ENCODE measurements around the gene HSPA1B. TPM values are rescaled to one million over a fixed set of nuclear protein-coding genes. Genes with fewer than 3 reads are reported as not detected.
A peak's percentile ranks its signal among the peaks of the same experiment; 100 is the strongest.
"Not testable (repeated sequence)": the region's sequence is repeated elsewhere in the genome, so short reads cannot be mapped to it uniquely, and the experiment has no call there.

The HSPA1B gene
- total RNA-seq, 1 experiment from 2014 or later = 106 TPM

DNA sequence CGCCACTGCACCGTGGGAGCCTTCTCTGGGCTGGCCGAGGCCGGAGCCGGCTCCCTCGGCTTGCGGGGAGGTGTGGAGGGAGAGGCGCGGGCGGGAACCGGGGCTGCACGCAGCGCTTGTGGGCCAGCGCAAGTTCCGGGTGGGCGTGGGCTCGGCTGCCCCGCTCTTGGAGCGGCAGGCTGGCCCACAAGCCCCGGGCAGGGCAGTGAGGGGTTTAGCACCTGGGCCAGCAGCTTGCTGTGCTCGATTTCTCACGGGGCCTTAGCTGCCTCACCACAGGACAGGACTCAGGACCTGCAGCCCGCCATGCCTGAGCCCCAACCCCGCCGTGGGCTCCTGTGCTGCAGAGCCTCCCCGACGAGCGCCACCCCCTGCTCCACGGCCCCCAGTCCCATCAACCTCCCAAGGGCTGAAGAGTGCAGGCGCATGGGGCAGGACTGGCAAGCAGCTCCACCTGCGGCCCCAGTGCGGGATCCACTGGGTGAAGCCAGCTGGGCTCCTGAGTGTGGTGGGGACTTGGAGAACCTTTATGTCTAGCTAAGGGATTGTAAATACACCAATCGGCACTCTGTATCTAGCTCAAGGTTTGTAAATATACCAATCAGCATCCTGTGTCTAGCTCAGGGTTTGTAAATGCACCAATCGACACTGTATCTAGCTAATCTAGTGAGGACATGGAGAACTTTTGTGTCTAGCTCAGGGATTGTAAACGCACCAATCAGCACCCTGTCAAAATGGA, 24.6 kb downstream of the HSPA1B start:
- not testable (repeated sequence) for H3K4me1 ChIP-seq; H3K27ac ChIP-seq; DNase-seq; H3K36me3 ChIP-seq; H3K9me3 ChIP-seq (replicated peaks); H3K4me3 ChIP-seq; H3K27me3 ChIP-seq

DNA sequence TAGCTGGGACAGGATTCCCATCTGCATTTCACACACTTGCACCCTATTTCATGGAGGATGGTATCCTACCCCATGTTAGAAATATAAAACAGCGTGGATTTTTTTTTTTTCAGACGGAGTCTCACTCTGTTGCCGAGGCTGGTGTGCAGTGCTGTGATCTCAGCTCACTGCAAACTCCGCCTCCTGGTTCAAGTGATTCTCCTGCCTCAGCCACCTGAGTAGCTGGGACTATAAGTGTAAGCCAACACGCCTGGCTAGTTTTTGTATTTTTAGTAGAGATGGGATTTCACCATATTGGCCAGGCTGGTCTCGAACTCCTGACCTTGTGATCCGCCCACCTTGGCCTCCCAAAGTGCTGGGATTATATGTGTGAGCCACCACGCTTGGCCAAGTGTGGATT, 30.2 kb downstream of the HSPA1B start:
- H3K4me3 ChIP-seq; H3K36me3 ChIP-seq; H3K4me1 ChIP-seq; H3K27me3 ChIP-seq; H3K27ac ChIP-seq; H3K9me3 ChIP-seq (replicated peaks); DNase-seq: not testable (repeated sequence)

DNA sequence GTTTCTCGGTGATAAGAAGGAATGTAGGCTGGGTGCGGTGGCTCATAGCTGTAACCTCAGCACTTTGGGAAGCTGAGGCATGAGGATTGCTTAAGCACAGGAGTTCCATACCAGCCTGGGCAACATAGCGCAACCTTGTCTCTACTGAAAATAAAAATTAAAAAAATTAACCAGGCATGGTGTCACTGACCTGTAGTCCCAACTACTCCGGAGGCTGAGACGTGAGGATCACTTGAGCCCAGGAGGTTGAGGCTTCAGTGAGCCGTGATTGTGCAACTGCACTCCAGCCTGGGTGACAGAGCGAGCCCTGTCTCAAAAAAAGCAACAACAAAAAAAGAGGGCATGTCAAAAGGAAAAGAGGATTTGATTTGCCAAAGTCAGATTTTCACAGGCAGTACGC, 31.2 kb downstream of the HSPA1B start:
- Histone ChIP-seq H3K27me3 (no peaks in the 10 kb centered on the region), H3K27ac (no peak overlapping the region)

DNA sequence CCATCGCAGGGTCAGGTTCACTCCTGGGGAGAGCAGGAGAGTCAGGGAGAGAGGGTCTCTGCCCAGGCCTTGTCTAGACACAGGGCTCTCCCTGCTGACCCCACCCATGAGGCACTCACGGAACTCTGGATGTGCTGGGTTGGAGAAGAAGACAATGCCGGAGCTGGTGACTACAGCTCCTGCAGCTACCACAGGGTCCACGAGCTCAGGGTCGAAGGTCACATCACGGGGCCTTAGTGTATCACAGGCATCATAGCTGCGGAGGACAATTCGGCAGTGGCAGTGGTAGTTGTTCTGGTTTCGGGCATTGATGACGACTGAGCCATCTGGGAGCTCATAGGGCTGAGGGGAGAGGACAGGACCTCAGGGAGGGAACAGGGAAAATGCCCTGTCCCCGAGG, 32.4 kb downstream of the HSPA1B start:
- Histone ChIP-seq H3K27me3 (no peaks in the 10 kb centered on the region), H3K4me1 (0 out of 2 replicates have a peak, but pooled peaks cover 4% of the 10 kb centered on the region), H3K27ac (no peak overlapping the region), H3K9me3 (replicated peaks) (no peaks in the 10 kb centered on the region), H3K36me3 (no peaks in the 10 kb centered on the region), H3K4me3 (no peak overlapping the region)
- no peak for DNase-seq

More for the DNA sequence above, 31.2 kb downstream of the HSPA1B start:
- no peak for DNase-seq
- no peaks in the 10 kb centered on the region for H3K4me1 ChIP-seq
- no peak overlapping the region for H3K4me3 ChIP-seq
- H3K36me3 ChIP-seq = no peaks in the 10 kb centered on the region
- no peaks in the 10 kb centered on the region for H3K9me3 ChIP-seq (replicated peaks)

DNA sequence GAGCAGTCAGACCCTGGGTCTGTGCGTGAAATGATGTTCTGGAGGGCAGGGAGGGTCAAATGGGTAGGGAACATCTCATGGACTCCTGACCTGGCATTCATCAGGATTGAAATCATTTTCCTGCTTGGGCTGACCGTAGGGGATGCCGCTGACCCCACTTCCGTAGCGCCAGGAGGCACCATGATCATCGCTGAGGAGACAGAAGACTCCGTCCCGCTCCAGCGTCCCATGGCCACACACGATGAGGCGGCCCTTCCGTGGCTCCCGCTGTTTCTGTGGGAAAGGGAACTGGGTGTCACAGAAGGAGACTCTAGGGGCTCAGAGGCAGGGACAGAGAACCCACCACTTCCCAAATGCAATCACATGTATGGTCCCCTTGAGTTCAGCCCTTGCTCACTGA, 32.8 kb downstream of the HSPA1B start:
- Histone ChIP-seq H3K4me1 (0 out of 2 replicates have a peak, but pooled peaks cover 4% of the 10 kb centered on the region), H3K36me3 (no peaks in the 10 kb centered on the region), H3K27me3 (no peaks in the 10 kb centered on the region), H3K9me3 (replicated peaks) (no peaks in the 10 kb centered on the region), H3K27ac (no peak overlapping the region), H3K4me3 (no peak overlapping the region)
- no peak for DNase-seq

DNA sequence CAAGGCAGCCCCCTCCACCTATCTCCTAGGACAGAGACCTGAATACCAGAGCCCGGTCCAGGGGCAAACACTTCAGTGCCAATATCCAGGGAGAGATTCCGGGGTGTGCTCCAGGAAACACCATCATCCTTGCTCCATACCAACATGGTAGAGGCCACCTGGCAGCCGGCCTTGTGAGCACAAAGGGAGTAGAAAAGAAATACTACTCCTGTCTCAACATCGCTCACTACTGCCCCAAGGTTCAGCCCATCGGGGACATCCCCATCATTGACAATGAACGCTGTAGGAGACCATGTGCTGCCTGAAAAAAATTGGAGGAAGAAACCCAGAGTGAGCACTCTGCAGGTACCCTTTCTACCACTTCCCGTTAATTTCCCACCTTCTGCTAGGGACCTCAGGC, 33.6 kb downstream of the HSPA1B start:
- no peak overlapping the region for H3K4me3 ChIP-seq
- H3K9me3 ChIP-seq (replicated peaks) = no peaks in the 10 kb centered on the region
- 0 out of 2 replicates have a peak, but pooled peaks cover 4% of the 10 kb centered on the region for H3K4me1 ChIP-seq
- H3K27ac ChIP-seq = no peak overlapping the region
- H3K36me3 ChIP-seq = no peaks in the 10 kb centered on the region
- H3K27me3 ChIP-seq = no peaks in the 10 kb centered on the region; the same call in 1 of the 2 replicates
- DNase-seq = no peak

DNA sequence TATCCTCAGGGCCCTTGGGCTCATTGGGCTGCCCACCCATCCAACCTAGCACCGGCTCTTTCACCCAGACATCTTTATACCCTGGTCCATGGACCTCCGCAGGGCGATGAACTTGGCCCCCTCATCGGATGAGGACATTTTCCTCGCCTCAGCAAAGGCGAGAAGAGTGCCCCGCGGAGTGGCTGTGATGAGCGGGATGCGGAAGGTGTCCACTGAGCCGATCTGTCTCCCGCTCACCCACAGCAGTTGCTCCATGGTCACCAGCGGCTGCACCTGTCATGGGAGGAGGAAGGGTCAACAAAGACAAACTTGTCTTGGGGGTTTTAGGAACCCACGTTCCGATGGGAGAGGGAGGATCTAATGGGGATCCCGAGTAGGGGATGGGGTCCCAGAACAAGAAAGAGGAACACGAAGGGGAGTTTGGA, 34.4 kb downstream of the HSPA1B start:
- Histone ChIP-seq H3K9me3 (replicated peaks) (no peaks in the 10 kb centered on the region), H3K27ac (no peak overlapping the region), H3K36me3 (no peaks in the 10 kb centered on the region)

DNA sequence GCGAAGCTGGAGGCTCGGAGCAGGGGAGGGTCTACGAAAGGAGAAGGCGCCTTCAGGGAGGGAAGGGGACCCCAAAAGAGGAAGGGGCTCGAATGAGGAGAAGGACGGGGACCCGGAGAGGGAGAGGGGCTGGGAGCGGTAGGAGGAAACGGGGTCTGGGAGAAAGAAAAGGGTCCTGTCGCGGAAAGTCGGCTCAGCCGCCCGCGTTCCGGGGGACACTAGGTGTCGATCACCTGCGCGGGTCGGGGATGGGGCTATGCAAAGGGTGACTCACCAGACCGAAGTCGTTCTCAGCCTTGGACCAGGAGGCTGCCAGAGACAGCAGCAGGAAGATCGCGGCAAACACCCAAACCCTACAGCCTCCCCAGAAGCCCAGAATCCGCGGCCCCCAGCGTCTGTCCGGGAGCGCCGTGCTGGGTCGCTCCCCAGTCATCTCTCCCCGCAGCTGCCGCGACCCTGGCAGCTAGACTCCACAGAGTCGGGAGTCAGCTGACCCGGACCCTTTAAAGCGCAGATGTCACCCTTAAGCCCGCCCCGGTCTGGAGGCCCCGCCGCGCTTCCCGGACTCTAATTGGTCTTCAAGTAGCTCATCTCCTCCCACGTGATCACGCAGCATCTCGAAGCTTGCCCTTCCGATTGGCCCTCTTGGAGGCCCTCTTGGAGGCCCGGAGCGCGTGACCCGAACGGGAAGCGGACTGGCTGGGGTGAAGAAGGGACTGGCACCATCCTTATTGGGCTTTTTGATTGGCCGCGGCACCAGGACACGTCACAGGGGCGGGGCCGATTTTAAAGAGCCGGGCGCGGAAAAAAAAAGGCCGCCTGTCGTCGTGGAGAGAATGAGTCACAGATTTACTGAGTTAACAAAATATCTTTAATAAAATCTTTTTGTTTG, 35.1 kb downstream of the HSPA1B start, which contains the start of gene NEU1:
Gene NEU1, minus strand, starts transcription at position 478 of the 892 bp plus-strand sequence. Its CDS starts 45 bp downstream, at position 433.
- peak within 1 kb of the TSS; percentile 61 for H3K4me3 ChIP-seq
- no peaks in the 10 kb centered on the region; the same call in 1 of the 2 replicates for H3K27me3 ChIP-seq
- 0 out of 2 replicates have a peak, but pooled peaks cover 4% of the 10 kb centered on the region for H3K4me1 ChIP-seq
- DNase-seq = peak; percentile 100
- no peaks in the 10 kb centered on the region for H3K9me3 ChIP-seq (replicated peaks)
- no peaks in the 10 kb centered on the region for H3K36me3 ChIP-seq
- peak within 1 kb of the TSS; percentile 34 for H3K27ac ChIP-seq

More for the DNA sequence above, 34.4 kb downstream of the HSPA1B start:
- DNase-seq = no peak
- Histone ChIP-seq H3K27me3 (no peaks in the 10 kb centered on the region; the same call in 1 of the 2 replicates), H3K4me1 (0 out of 2 replicates have a peak, but pooled peaks cover 4% of the 10 kb centered on the region), H3K4me3 (peak overlapping the region; percentile 61)

DNA sequence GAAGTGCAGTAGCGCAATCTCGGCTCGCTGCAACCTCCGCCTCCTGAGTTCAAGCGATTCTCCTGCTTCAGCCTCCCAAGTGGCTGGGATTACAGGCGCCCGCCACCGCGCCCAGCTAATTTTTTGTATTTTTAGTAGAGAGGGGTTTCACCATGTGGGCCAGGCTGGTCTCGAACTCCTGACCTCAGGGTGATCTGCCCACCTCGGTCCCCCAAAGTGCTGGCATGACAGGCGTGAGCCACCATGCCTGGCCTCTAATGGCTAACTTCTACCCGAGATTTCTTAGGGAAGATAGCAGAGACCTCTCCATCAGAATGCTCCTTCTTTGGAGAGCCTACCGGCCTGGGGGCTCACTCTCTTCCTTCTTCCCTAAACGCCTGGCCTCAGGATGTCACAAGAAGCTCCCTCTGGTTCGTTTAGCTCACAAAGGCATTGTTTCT, 36.6 kb downstream of the HSPA1B start:
- H3K36me3 ChIP-seq; DNase-seq; H3K9me3 ChIP-seq (replicated peaks); H3K4me1 ChIP-seq; H3K27me3 ChIP-seq; H3K27ac ChIP-seq: not testable (repeated sequence)
- H3K4me3 ChIP-seq = peak overlapping the region; percentile 54

DNA sequence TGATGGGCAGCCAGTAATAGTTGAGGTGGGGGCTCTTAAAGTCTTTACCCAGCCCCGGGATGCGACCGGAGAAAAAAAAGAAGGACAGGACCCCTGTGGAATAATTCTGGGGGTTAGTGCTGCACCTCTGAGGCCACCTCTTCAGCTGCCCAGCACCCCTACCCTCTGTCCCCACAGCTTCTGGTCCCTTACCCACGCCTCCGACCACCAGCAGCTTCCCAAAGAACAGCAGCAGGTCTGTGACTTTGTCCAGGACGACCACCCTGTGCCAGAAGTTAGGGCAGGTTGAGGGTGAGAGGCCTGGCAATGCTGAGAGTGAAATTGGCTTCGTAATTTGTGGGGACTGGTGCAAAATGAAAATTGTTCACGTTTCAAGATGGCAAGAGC, 37.3 kb downstream of the HSPA1B start:
- Histone ChIP-seq H3K9me3 (replicated peaks) (no peaks in the 10 kb centered on the region), H3K36me3 (no peaks in the 10 kb centered on the region), H3K4me1 (0 out of 2 replicates have a peak, but pooled peaks cover 4% of the 10 kb centered on the region), H3K27ac (no peak overlapping the region), H3K4me3 (no peak overlapping the region), H3K27me3 (no peaks in the 10 kb centered on the region; the same call in 1 of the 2 replicates)
- DNase-seq = no peak

DNA sequence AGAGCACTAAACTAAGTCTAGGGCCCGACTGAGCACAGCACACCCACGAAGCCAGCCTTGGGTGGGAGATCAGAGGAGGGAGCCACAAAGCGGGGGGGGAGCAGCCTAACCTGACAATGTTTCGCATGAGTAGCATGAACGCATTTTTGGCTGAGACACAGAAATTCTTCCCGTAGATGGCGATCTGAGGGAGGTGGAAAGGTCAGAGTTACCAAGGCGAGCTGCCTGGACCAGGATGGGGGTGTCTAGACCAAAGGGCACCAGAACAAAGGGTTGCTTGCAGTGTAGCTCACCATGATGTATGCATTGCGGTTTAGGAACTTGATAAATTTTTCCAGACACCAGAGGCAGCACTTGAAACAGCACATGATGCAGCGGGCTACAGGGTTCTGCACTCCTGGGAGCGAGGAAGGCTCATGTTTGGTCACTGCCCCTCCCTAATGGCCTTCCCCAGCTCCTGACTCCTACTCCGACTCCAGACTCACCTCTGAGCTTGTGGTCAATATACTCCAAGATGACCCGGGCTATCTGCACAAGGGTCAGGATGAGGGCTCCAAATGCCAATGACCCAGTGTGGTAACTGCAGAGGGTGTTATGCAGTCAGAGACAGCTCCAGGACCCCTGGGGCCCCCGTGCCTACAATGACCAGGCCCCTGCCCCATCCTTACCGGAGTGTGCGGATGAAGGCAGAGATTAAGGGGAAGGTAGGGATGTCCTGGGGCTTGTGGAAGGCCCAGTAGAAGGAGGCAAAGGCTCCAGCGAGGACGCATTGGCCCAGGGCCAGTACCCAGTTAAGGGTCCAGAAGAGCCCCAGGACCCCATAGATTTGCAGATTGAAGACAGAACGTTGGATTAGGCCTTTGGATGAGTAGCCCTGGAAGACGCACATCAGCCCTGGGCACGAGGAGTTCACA, 37.9 kb downstream of the HSPA1B start:
- Histone ChIP-seq H3K27ac (no peak overlapping the region), H3K27me3 (no peaks in the 10 kb centered on the region; the same call in 1 of the 2 replicates), H3K4me1 (0 out of 2 replicates have a peak, but pooled peaks cover 4% of the 10 kb centered on the region), H3K9me3 (replicated peaks) (no peaks in the 10 kb centered on the region), H3K4me3 (no peak overlapping the region), H3K36me3 (no peaks in the 10 kb centered on the region)
- DNase-seq = no peak

DNA sequence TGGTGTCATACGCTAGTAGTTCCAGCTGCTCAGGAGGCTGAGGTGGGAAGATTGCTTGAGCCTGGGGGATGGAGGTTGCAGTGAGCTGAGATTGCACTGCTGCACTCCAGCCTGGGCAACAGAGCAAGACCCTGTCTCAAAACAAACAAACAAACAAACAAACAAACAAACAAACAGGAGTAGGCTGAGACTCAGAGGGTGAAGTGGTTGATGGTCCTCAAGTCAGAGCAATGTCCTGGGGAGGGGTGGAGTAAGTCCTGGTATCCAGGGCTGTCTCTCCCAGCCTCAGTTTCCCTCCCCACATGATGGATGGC, 41.1 kb downstream of the HSPA1B start:
- not testable (repeated sequence) for H3K4me3 ChIP-seq; DNase-seq; H3K36me3 ChIP-seq; H3K27ac ChIP-seq; H3K27me3 ChIP-seq; H3K9me3 ChIP-seq (replicated peaks); H3K4me1 ChIP-seq

DNA sequence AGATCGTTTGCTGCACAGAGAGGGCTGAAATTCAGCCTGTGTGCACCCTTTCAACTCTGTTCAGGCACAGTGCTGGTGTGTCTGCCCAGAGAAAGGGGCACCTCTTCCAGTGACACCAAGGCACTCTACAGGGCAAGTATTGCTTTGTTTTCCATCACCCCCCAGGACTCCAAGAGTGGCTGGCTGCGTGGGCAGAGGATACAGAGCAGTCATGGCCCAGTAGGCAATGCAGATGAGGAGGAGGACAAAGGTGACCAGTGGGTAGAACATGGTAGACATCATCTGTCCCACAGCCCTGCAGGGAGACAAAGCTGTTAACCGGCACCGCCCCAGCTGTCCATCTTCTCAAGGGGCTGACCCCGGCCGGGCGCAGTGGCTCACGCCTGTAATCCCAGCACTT, 41.8 kb downstream of the HSPA1B start:
- Histone ChIP-seq H3K4me3 (no peak overlapping the region), H3K36me3 (no peaks in the 10 kb centered on the region), H3K27me3 (no peaks in the 10 kb centered on the region; the same call in 1 of the 2 replicates), H3K27ac (no peak overlapping the region), H3K9me3 (replicated peaks) (no peaks in the 10 kb centered on the region), H3K4me1 (0 out of 2 replicates have a peak, but pooled peaks cover 2% of the 10 kb centered on the region)
- no peak for DNase-seq

DNA sequence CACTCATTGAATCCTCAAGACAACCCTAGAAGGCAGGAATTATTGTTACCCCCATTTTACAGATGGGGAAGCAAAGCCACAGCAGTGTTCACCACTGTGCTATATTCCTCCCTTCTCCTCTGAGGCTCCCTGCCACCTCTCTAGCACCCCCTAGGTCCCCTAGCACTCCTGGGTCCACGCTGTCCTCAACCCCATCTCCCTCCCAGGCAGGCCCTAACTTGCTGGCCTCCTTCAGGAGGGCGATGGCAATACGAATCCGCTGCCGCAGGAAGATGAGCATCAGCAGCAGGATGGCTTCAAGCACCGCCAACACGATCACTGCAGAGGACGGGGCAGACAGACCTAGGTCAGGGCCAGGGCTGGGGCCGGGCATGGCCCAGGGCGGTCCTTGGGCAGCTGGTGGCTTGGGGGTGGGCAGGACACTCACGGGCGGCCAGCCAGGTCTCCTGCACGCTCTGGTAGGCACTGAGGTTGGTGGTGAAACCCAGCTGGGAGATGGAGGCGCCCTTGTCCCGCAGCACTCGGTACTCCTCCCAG, 42.9 kb downstream of the HSPA1B start:
- no peaks in the 10 kb centered on the region; the same call in 1 of the 2 replicates for H3K27me3 ChIP-seq
- no peak overlapping the region for H3K4me3 ChIP-seq
- H3K9me3 ChIP-seq (replicated peaks) = no peaks in the 10 kb centered on the region
- no peak for DNase-seq
- H3K4me1 ChIP-seq = no peaks in the 10 kb centered on the region
- H3K36me3 ChIP-seq = no peaks in the 10 kb centered on the region
- no peak overlapping the region for H3K27ac ChIP-seq

All from SJCRH30 (cell line).